SK-N-SH (cell line): ENCODE measurements around the gene LIPE. TPM values are rescaled to one million over a fixed set of nuclear protein-coding genes. Genes with fewer than 3 reads are reported as not detected.
A peak's percentile ranks its signal among the peaks of the same experiment; 100 is the strongest.

ENCODE experiments used
- CTCF ChIA-PET: fragments of 300-600, 350-600 bp; formaldehyde crosslinking; extraction: SDS; loops from one replicate; lab custom pipeline; 2021; lab: Yijun Ruan, JAX
- POLR2A ChIA-PET: fragments of 350-600 bp; sonication (Branson Sonifier 250); formaldehyde crosslinking; extraction: SDS; loops from one replicate; lab custom pipeline; 2020; ENCODE audit warnings: antibody characterized with exemption, inconsistent platforms; lab: Yijun Ruan, JAX
- DNase-seq: peaks from one replicate; pipeline ENCODE4 v3.0.0; 2012
- H2AFZ ChIP-seq: fragments of 200-600 bp; sonication (generic); 2 replicates; pipeline ENCODE4 v1.8.1; 2016; ENCODE audit warnings: antibody characterized with exemption, mild to moderate bottlenecking, low read depth
- H3F3A ChIP-seq: fragments of 200-600 bp; sonication (generic); replicated peaks from 2 replicates; pipeline ENCODE3; 2016; ENCODE audit warnings: antibody characterized with exemption, mild to moderate bottlenecking; ENCODE audit not compliant: insufficient read depth
- H3K27ac ChIP-seq, 2 experiments: fragments of 200-500 bp in 1 of 2; fragments of 200-600 bp in 1 of 2; sonication (Bioruptor generic) in 1 of 2; sonication (generic), shearing (Covaris generic) in 1 of 2; 2 replicates each; pipeline versions ENCODE4 v1.5.1 to v1.6.1; 2014 to 2016; ENCODE audit warnings: low read depth in 2 of 2, inconsistent platforms in 1 of 2, low read length in 1 of 2, mild to moderate bottlenecking in 1 of 2, mixed read lengths in 1 of 2
- H3K27me3 ChIP-seq: fragments of 200-600 bp; sonication (generic), shearing (Covaris generic); 2 replicates; pipeline ENCODE4 v1.6.1; 2016; ENCODE audit warnings: mixed run types; ENCODE audit not compliant: insufficient read depth
- H3K36me3 ChIP-seq, 2 experiments: fragments of 200-500 bp in 1 of 2; fragments of 200-600 bp in 1 of 2; sonication (Bioruptor generic) in 1 of 2; sonication (generic) in 1 of 2; replicated peaks in 1 of 2; 2 replicates each; pipeline versions ENCODE3 to v1.5.1; 2014 to 2016; ENCODE audit warnings: low read length in 1 of 2, mild to moderate bottlenecking in 1 of 2; ENCODE audit not compliant: insufficient read depth in 2 of 2, control insufficient read depth in 1 of 2
- H3K4me1 ChIP-seq, 2 experiments: fragments of 200-500 bp in 1 of 2; fragments of 200-600 bp in 1 of 2; sonication (Bioruptor generic) in 1 of 2; sonication (generic), shearing (Covaris generic) in 1 of 2; 2 replicates each; pipeline versions ENCODE4 v1.5.1 to v1.6.1; 2014 to 2016; ENCODE audit warnings: low read depth in 1 of 2, low read length in 1 of 2, mixed run types in 1 of 2; ENCODE audit not compliant: insufficient read depth in 2 of 2, control insufficient read depth in 1 of 2
- H3K4me2 ChIP-seq: fragments of 200-600 bp; sonication (generic), shearing (Covaris generic); 2 replicates; pipeline ENCODE4 v1.6.1; 2017; ENCODE audit warnings: mixed run types
- H3K4me3 ChIP-seq, 2 experiments: fragments of 200-500 bp in 1 of 2; fragments of 200-600 bp in 1 of 2; sonication (Bioruptor generic) in 1 of 2; sonication (generic), shearing (Covaris generic) in 1 of 2; 2 replicates each; pipeline versions ENCODE4 v1.5.1 to v1.8.1; 2014 to 2016; ENCODE audit warnings: low read depth in 2 of 2, inconsistent platforms in 1 of 2, low read length in 1 of 2, mild to moderate bottlenecking in 1 of 2, mixed read lengths in 1 of 2, moderate library complexity in 1 of 2
- H3K79me2 ChIP-seq: fragments of 200-600 bp; sonication (generic); 2 replicates; pipeline ENCODE4 v1.8.1; 2017; ENCODE audit warnings: mild to moderate bottlenecking; ENCODE audit not compliant: insufficient read depth
- H3K9ac ChIP-seq: fragments of 200-600 bp; sonication (generic); 2 replicates; pipeline ENCODE4 v1.6.1; 2017; ENCODE audit warnings: mixed run types
- H3K9me2 ChIP-seq: fragments of 200-600 bp; sonication (generic); 2 replicates; pipeline ENCODE4 v1.6.1; 2017; ENCODE audit warnings: mixed run types
- H3K9me3 ChIP-seq: fragments of 200-600 bp; sonication (generic); 2 replicates; pipeline ENCODE4 v1.6.1; 2017; ENCODE audit warnings: mixed run types, mild to moderate bottlenecking, moderate library complexity
- H4K20me1 ChIP-seq: fragments of 200-600 bp; sonication (generic); 2 replicates; pipeline ENCODE4 v1.6.1; 2017; ENCODE audit warnings: mild to moderate bottlenecking, mixed run types; ENCODE audit not compliant: insufficient read depth
- EZH2phosphoT487 ChIP-seq: fragments of 200-600 bp; sonication (generic); IDR thresholded peaks from 2 replicates; pipeline ENCODE4 v1.6.1; 2017; ENCODE audit warnings: low read depth, mixed run types, mild to moderate bottlenecking, antibody characterized with exemption, moderate library complexity, borderline replicate concordance
- FOXJ3 ChIP-seq: sonication (generic); formaldehyde crosslinking; IDR thresholded peaks from 2 replicates; pipeline ENCODE4 v1.5.1; 2020; ENCODE audit warnings: mild to moderate bottlenecking, missing genetic modification reagents
- GABPA ChIP-seq: IDR thresholded peaks from 2 replicates; pipeline ENCODE4 v1.4.0; 2012; ENCODE audit warnings: low read depth, mild to moderate bottlenecking
- GATA2 ChIP-seq: sonication (generic); formaldehyde crosslinking; IDR thresholded peaks from 2 replicates; pipeline ENCODE4 v1.5.0; 2020; ENCODE audit warnings: mild to moderate bottlenecking, missing genetic modification reagents
- JUND ChIP-seq: IDR thresholded peaks from 2 replicates; pipeline ENCODE4 v1.4.0; 2012
- MXI1 ChIP-seq: IDR thresholded peaks from 2 replicates; pipeline ENCODE4 v1.6.1; 2012; ENCODE audit warnings: mild to moderate bottlenecking, low read depth, low read length, improper control_type of control experiment
- POLR2AphosphoS5 ChIP-seq: IDR thresholded peaks from 2 replicates; pipeline ENCODE4 v1.6.1; 2012; ENCODE audit warnings: low read depth, low read length
- SIN3A ChIP-seq: IDR thresholded peaks from 2 replicates; pipeline ENCODE4 v1.6.1; 2012; ENCODE audit warnings: low read depth, mild to moderate bottlenecking, low read length, moderate library complexity, borderline replicate concordance
- SMC3 ChIP-seq: IDR thresholded peaks from 2 replicates; pipeline ENCODE4 v1.6.1; 2012; ENCODE audit warnings: low read depth, low read length, improper control_type of control experiment
- TEAD4 ChIP-seq: IDR thresholded peaks from 2 replicates; pipeline ENCODE4 v1.4.0; 2012; ENCODE audit warnings: mild to moderate bottlenecking, borderline replicate concordance; ENCODE audit not compliant: insufficient read depth
- YY1 ChIP-seq: IDR thresholded peaks from 2 replicates; pipeline ENCODE4 v1.4.0; 2012; ENCODE audit warnings: low read depth, mild to moderate bottlenecking
- WGBS: methylation state at CpG from one replicate; pipeline ENCODE4 v1.1.6; 2017; ENCODE audit warnings: low lambda C conversion rate; 5-methylcytosine and 5-hydroxymethylcytosine counted together
- polyA plus RNA-seq, 3 experiments: library from polyadenylated mRNA; depleted of rRNA; stranded (reverse); fragments of >200 nt; gene quantifications; 2 replicates each; pipeline ENCODE4 v1.2.3, GENCODE V29; 2012
- TF ChIP-seq, protein P1 (sequence below): IDR thresholded peaks from 2 replicates; pipeline ENCODE4 v1.4.0; 2012; ENCODE audit warnings: low read depth, borderline replicate concordance
- TF ChIP-seq, protein P2 (sequence below): IDR thresholded peaks from 2 replicates; pipeline ENCODE4 v1.6.1; 2012; ENCODE audit warnings: mild to moderate bottlenecking, low read depth, low read length, moderate library complexity

LIPE gene
- polyA plus RNA-seq, 1 of the 3 experiments (the other 2 are of a cell fraction) = 4.4 TPM

DNA sequence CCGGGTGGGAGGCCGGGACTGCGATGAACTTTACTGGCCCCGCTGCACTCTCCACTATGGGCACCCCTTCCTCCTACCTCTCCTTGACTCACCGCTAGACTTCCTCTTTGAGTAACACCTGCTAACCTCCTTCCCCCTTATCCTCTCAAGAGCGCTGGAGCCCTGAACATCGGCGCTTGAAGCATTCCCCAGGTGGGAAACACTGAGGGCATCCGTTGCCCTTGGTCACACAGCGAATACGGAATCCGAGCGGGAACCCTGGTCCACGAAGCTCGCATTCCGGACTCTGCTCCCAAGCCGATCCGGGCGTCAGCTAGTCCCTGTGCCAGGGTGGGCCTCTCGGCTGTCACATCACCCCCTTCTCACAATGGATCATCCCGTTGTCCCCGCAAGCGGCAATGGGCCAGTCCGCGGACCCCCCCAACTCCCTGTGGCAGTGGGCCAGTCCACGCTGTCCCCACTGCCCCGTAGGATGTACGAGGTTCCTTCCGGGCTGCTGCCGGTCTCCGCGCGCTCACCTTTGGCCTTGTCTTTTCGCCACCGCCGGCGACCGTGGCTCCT lies 4.2 kb downstream of the LIPE start:
- 0 out of 2 replicates have a peak, but pooled peaks have one; percentile 8 for TF ChIP-seq POLR2AphosphoS5
- no peak for TF ChIP-seq FOXJ3 (CRISPR knock-in tag)
- TF ChIP-seq MXI1 = peak; percentile 14; the same call in 1 of the 2 replicates
- 0 out of 2 replicates have a peak, but pooled peaks have one; percentile 18 for TF ChIP-seq SIN3A
- TF ChIP-seq GABPA = no peak
- no peak for TF ChIP-seq EZH2phosphoT487
- TF ChIP-seq SMC3 = no peak
- TF ChIP-seq, protein P1, sequence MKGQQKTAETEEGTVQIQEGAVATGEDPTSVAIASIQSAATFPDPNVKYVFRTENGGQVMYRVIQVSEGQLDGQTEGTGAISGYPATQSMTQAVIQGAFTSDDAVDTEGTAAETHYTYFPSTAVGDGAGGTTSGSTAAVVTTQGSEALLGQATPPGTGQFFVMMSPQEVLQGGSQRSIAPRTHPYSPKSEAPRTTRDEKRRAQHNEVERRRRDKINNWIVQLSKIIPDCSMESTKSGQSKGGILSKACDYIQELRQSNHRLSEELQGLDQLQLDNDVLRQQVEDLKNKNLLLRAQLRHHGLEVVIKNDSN = no peak
- no peaks in the 10 kb centered on the region for H4K20me1 ChIP-seq
- no peaks in the 10 kb centered on the region for H3K9me3 ChIP-seq
- ChIA-PET CTCF (interaction anchor here (0.6 to 2.3 kb wide), 5 partner anchors 10 to 22 kb away, joined by 3 to 14 read pairs (median 5); no protein-coding TSS in a partner anchor), POLR2A (interaction anchor here (0.5 kb wide), 1 partner anchor 121 kb away, joined by 3 read pairs; the partner anchor contains the start of gene PAFAH1B3)
- peak; percentile 85 for DNase-seq
- no peaks in the 10 kb centered on the region for H3K9me2 ChIP-seq
- peak overlapping the region; percentile 69 to 86 for H3K4me3 ChIP-seq
- H3K27me3 ChIP-seq = no peaks in the 10 kb centered on the region
- H3K4me1 ChIP-seq = peaks cover 0 to 21% of the 10 kb centered on the region in 2 experiments; a peak in 1 of 4 replicates
- peak overlapping the region; percentile 94 for H3K4me2 ChIP-seq
- H3K79me2 ChIP-seq = no peaks in the 10 kb centered on the region
- no peaks in the 10 kb centered on the region for H3F3A ChIP-seq
- peak overlapping the region; percentile 25 to 27; a peak in 1 of 4 replicates for H3K27ac ChIP-seq
- WGBS = 32% methylated on average over 25 of the region's 38 CpGs
- H2AFZ ChIP-seq = peak overlapping the region; percentile 80
- H3K36me3 ChIP-seq = no peaks in the 10 kb centered on the region
- H3K9ac ChIP-seq = peak overlapping the region; percentile 61

DNA sequence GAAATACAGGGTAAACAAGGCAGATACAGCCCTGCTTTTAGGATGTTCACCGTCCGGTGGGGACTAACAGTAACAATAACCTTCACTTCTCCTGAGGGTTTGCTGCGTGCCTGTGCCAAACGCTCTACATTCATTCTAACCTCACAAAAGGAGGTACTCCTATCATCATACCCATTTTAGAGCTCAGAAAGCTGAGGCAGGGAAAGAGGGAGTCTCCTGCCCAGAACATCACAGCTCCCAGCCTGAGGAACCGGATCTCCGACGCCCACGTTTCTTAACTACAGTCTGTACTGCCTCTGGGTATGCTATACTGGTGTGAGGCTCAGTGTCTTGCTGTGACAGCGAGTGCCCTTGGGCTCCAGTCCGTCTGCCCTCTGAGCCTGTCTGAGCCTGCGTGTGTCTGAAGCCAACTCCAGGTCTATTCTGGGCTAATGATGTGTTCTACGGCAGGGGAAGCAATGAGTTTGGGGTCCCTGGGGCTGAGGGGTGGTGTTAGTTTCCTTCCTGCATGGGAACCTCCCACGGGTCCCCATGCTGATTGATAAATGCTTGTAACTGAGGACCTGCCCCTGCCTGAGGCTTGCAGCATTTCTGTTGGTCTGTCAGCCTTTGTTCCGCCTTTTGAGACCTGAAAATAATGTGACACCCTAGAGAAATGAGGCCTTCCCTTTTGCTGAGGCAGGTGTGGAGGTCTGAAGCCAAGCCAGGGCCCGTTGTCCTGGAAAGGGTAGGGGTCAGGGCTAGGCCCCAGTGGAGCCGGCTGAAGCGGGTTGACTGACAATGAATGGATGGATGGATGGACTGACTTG lies 4.9 kb downstream of the LIPE start:
- Histone ChIP-seq H3K4me3 (peak overlapping the region; percentile 69 to 86), H3K79me2 (no peaks in the 10 kb centered on the region), H3K27me3 (no peaks in the 10 kb centered on the region), H3K4me2 (peak overlapping the region; percentile 94), H3K36me3 (no peaks in the 10 kb centered on the region), H2AFZ (no peak overlapping the region), H3F3A (no peaks in the 10 kb centered on the region), H3K9me2 (no peaks in the 10 kb centered on the region), H3K4me1 (peaks cover 0 to 21% of the 10 kb centered on the region in 2 experiments; a peak in 1 of 4 replicates), H3K9ac (peak overlapping the region; percentile 61; the same call in 1 of the 2 replicates)
- POLR2A ChIA-PET = no interaction called here
- CTCF ChIA-PET = interaction anchor here (1.6 to 2.2 kb wide), 2 partner anchors 10 to 16 kb away, joined by 5 to 7 read pairs; no protein-coding TSS in a partner anchor
- no peak for DNase-seq
- 87% methylated on average over 13 of the region's 17 CpGs for WGBS
- TF ChIP-seq, protein P1 = no peak
- TF ChIP-seq YY1 (no peak), EZH2phosphoT487 (no peak), TEAD4 (no peak), GATA2 (CRISPR knock-in tag) (no peak), JUND (no peak)
- TF ChIP-seq, protein P2, sequence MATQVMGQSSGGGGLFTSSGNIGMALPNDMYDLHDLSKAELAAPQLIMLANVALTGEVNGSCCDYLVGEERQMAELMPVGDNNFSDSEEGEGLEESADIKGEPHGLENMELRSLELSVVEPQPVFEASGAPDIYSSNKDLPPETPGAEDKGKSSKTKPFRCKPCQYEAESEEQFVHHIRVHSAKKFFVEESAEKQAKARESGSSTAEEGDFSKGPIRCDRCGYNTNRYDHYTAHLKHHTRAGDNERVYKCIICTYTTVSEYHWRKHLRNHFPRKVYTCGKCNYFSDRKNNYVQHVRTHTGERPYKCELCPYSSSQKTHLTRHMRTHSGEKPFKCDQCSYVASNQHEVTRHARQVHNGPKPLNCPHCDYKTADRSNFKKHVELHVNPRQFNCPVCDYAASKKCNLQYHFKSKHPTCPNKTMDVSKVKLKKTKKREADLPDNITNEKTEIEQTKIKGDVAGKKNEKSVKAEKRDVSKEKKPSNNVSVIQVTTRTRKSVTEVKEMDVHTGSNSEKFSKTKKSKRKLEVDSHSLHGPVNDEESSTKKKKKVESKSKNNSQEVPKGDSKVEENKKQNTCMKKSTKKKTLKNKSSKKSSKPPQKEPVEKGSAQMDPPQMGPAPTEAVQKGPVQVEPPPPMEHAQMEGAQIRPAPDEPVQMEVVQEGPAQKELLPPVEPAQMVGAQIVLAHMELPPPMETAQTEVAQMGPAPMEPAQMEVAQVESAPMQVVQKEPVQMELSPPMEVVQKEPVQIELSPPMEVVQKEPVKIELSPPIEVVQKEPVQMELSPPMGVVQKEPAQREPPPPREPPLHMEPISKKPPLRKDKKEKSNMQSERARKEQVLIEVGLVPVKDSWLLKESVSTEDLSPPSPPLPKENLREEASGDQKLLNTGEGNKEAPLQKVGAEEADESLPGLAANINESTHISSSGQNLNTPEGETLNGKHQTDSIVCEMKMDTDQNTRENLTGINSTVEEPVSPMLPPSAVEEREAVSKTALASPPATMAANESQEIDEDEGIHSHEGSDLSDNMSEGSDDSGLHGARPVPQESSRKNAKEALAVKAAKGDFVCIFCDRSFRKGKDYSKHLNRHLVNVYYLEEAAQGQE = no peak
- TF ChIP-seq, all 33 proteins: peak for 0
- Histone ChIP-seq H3K9me3 (no peaks in the 10 kb centered on the region), H4K20me1 (no peaks in the 10 kb centered on the region), H3K27ac (no peak overlapping the region)
